ENCODE measurements around the gene SAMD14. TPM values are rescaled to one million over a fixed set of nuclear protein-coding genes. Genes with fewer than 3 reads are reported as not detected.

The SAMD14 gene
- total and polyA plus RNA-seq, 2 of the 4 experiments (the other 2 are of a cell fraction): 1.4 to 6.2 TPM

- Histone ChIP-seq H3K4ac (ENCODE audit: low read depth, low read length) (no peak overlapping the region), H3K14ac (replicated peaks; ENCODE audit: low read depth, low read length) (no peak overlapping the region), H3K9ac (ENCODE audit: low read depth, low read length) (no peak overlapping the region), H3K56ac (ENCODE audit: extremely low read depth, insufficient read depth, low read length) (no peak overlapping the region), H2BK5ac (ENCODE audit: low read depth, low read length, poor library complexity, severe bottlenecking) (no peak overlapping the region), H3K36me3 (ENCODE audit: control insufficient read depth, insufficient read depth, low read length) (peaks cover 26% of the 10 kb centered on the region; the same call in 1 of the 2 replicates), H3K9me3 (ENCODE audit: control insufficient read depth, insufficient read depth, low read length) (no peaks in the 10 kb centered on the region), H2AK9ac (replicated peaks; ENCODE audit: low read depth, low read length, poor library complexity) (no peak overlapping the region), H2BK120ac (ENCODE audit: low read depth, low read length) (no peak overlapping the region), H3K27me3 (ENCODE audit: control insufficient read depth, insufficient read depth, low read length) (no peaks in the 10 kb centered on the region), H3K79me1 (ENCODE audit: low read depth in 1 of 2, low read length in 2 of 2) (no peaks in the 10 kb centered on the region), H2AK5ac (ENCODE audit: low read depth, low read length) (no peak overlapping the region), H3K4me1 (ENCODE audit: control insufficient read depth, insufficient read depth, low read length) (peaks cover 3% of the 10 kb centered on the region), H2BK15ac (ENCODE audit: low read depth, low read length) (no peak overlapping the region), H3K27ac (ENCODE audit: insufficient read depth, low read length) (no peak overlapping the region), H4K8ac (ENCODE audit: low read depth in 2 of 2, low read length in 2 of 2) (no peak overlapping the region), H3K23ac (ENCODE audit: low read depth, low read length) (no peak overlapping the region), H3K9me1 (ENCODE audit: insufficient read depth, low read length) (peaks cover 3% of the 10 kb centered on the region), H4K91ac (ENCODE audit: insufficient read depth, low read depth, low read length) (no peak overlapping the region), H4K20me1 (ENCODE audit: insufficient read depth, low read length) (no peaks in the 10 kb centered on the region), H3K18ac (ENCODE audit: low read depth, low read length) (no peak overlapping the region), H2AFZ (replicated peaks; ENCODE audit: low read length, poor library complexity) (no peak overlapping the region), H3K4me2 (ENCODE audit: low read depth, low read length) (no peak overlapping the region), H3K4me3 (ENCODE audit: insufficient read depth, low read depth, low read length) (no peak overlapping the region), H2BK20ac (ENCODE audit: low read depth, low read length) (no peak overlapping the region), H4K5ac (ENCODE audit: low read depth, low read length) (no peak overlapping the region)
- in situ Hi-C loops (cut with MboI; ENCODE audit: low sequenced_read_pairs): no loop called here
- 88% methylated on average over 9 of the region's 17 CpGs; no CpG with 5 or more reads in 1 of the 2 experiments for WGBS, 2 experiments (ENCODE audit: extremely low coverage in 2 of 2, insufficient read length in 1 of 2)
- no peak for TF ChIP-seq CEBPB (IDR thresholded peaks at IDR 0.05; ENCODE audit: low read depth, low read length)
- no peak for TF ChIP-seq BHLHE40 (IDR thresholded peaks at IDR 0.05; ENCODE audit: low read depth, low read length)
- TF ChIP-seq RFX5 (IDR thresholded peaks at IDR 0.05; ENCODE audit: low read depth, low read length): no peak
- TF ChIP-seq POLR2A (IDR thresholded peaks at IDR 0.05; ENCODE audit: low read depth, low read length): no peak
- TF ChIP-seq USF2 (IDR thresholded peaks at IDR 0.05; ENCODE audit: low read depth, low read length): no peak
- TF ChIP-seq RAD21 (IDR thresholded peaks at IDR 0.05; ENCODE audit: low read length): no peak
- no peak for TF ChIP-seq MAFK (IDR thresholded peaks at IDR 0.05; ENCODE audit: low read depth, low read length)
- TF ChIP-seq RCOR1 (IDR thresholded peaks at IDR 0.05; ENCODE audit: insufficient replicate concordance, low read length): no peak
- no peak for TF ChIP-seq FOS (IDR thresholded peaks at IDR 0.05; ENCODE audit: low read depth, low read length)
- TF ChIP-seq MAZ (IDR thresholded peaks at IDR 0.05; ENCODE audit: borderline replicate concordance, low read depth, low read length): no peak
- TF ChIP-seq ELK1 (IDR thresholded peaks at IDR 0.05; ENCODE audit: borderline replicate concordance, low read depth, low read length): no peak
- TF ChIP-seq MXI1 (IDR thresholded peaks at IDR 0.05; ENCODE audit: borderline replicate concordance, low read depth, low read length): no peak
- no peak for TF ChIP-seq SMC3 (IDR thresholded peaks at IDR 0.05; ENCODE audit: low read depth, low read length)
- dilution Hi-C loops (cut with HindIII; ENCODE audit: low sequenced_read_pairs, unreplicated experiment): no loop called here
- intact Hi-C loops (cut with micrococcal nuclease): no loop called here
- POLR2A ChIA-PET (ENCODE audit: unreplicated experiment): interaction anchor here (0.6 kb wide), 1 partner anchor 326 kb away, joined by 3 read pairs; no protein-coding TSS in a partner anchor
- no TSS peak for BruUV-seq (replicated peaks)
- CTCF ChIA-PET: interaction anchor here (1.0 kb wide), 1 partner anchor 49 kb away, joined by 3 read pairs; no protein-coding TSS in a partner anchor
- DNase-seq: no peak
- ATAC-seq (ENCODE audit: low read depth): no peak
Observed at GRCh38 chr17:50112694-50113093, 17.3 kb downstream of the SAMD14 start.
